CD4-positive, alpha-beta memory T cell (primary cell): Measurements from ENCODE around the gene SHISA6. TPM values are rescaled to one million over a fixed set of nuclear protein-coding genes. Genes with fewer than 3 reads are reported as not detected.

ENCODE experiments used
- CTCF ChIA-PET: fragments of 350-600 bp; sonication (Branson Sonifier 250); formaldehyde crosslinking; loops from one replicate; lab custom pipeline; 2021; ENCODE audit warnings: inconsistent platforms; ENCODE audit not compliant: partially characterized antibody; lab: Charles Lee
- POLR2A ChIA-PET: fragments of 350-600 bp; sonication (Branson Sonifier 250); formaldehyde crosslinking; loops from one replicate; lab custom pipeline; 2021; ENCODE audit not compliant: partially characterized antibody; lab: Charles Lee
- DNase-seq, 5 donors: peaks; one replicate each; pipeline versions ENCODE4 v3.0.0 to v3.0.0-alpha.2; 2020 to 2022; ENCODE audit warnings: mixed read lengths in 1 of 5
- H3K27ac ChIP-seq: one replicate; pipeline ENCODE4 v1.7.0; 2013; ENCODE audit warnings: low read depth, low read length
- H3K27me3 ChIP-seq: 2 replicates; pipeline ENCODE4 v1.7.0; 2013; ENCODE audit warnings: mild to moderate bottlenecking, low read length, moderate library complexity; ENCODE audit not compliant: insufficient read depth
- H3K36me3 ChIP-seq: 2 replicates; pipeline ENCODE4 v1.7.0; 2013; ENCODE audit warnings: mild to moderate bottlenecking, low read length, moderate library complexity; ENCODE audit not compliant: insufficient read depth
- H3K4me1 ChIP-seq: 2 replicates; pipeline ENCODE4 v1.7.0; 2013; ENCODE audit warnings: mild to moderate bottlenecking, low read length, moderate library complexity; ENCODE audit not compliant: insufficient read depth
- H3K4me3 ChIP-seq, 2 donors: one replicate each; pipeline ENCODE4 v1.7.0; 2013; ENCODE audit warnings: low read length in 2 of 2, mild to moderate bottlenecking in 1 of 2
- H3K9me3 ChIP-seq, 2 donors: one replicate each; pipeline ENCODE4 v1.7.0; 2013; ENCODE audit warnings: low read length in 2 of 2, control low read depth in 1 of 2; ENCODE audit not compliant: control insufficient read depth in 1 of 2
- H3K27ac Mint-ChIP-seq, 7 donors: one replicate each; pipeline ENCODE4 v1.8.0; 2020 to 2021; ENCODE audit warnings: mixed read lengths in 7 of 7, mild to moderate bottlenecking in 6 of 7, inconsistent platforms in 3 of 7, moderate library complexity in 3 of 7
- H3K27me3 Mint-ChIP-seq, 2 donors: one replicate each; pipeline ENCODE4 v1.8.0; 2020 to 2021; ENCODE audit warnings: mixed read lengths in 2 of 2
- H3K36me3 Mint-ChIP-seq, 2 donors: one replicate each; pipeline ENCODE4 v1.8.0; 2020 to 2021; ENCODE audit warnings: mixed read lengths in 2 of 2, inconsistent platforms in 1 of 2, mild to moderate bottlenecking in 1 of 2
- H3K4me1 Mint-ChIP-seq, 4 donors: one replicate each; pipeline ENCODE4 v1.8.0; 2020 to 2021; ENCODE audit warnings: mixed read lengths in 4 of 4, mild to moderate bottlenecking in 1 of 4
- H3K4me3 Mint-ChIP-seq, 8 donors: one replicate each; pipeline ENCODE4 v1.8.0; 2020 to 2021; ENCODE audit warnings: mixed read lengths in 8 of 8, mild to moderate bottlenecking in 7 of 8, moderate library complexity in 6 of 8, inconsistent platforms in 3 of 8
- H3K9me3 Mint-ChIP-seq, 8 donors: one replicate each; pipeline ENCODE4 v1.8.0; 2020 to 2021; ENCODE audit warnings: mixed read lengths in 8 of 8, mild to moderate bottlenecking in 5 of 8, inconsistent platforms in 3 of 8, moderate library complexity in 1 of 8
- intact Hi-C: fragments of 100-400 bp; cut with micrococcal nuclease; formaldehyde crosslinking; loops from one replicate; pipeline ENCODE4 v1.15.1; 2023
- polyA plus RNA-seq, 2 donors: library from polyadenylated mRNA; unstranded; fragments of 300-500 nt; fragmentation: Illumina TruSeq; gene quantifications; one replicate each; pipeline ENCODE4 v1.2.3, GENCODE V29; 2021
- total RNA-seq, 2 experiments: library from RNA; stranded (reverse); gene quantifications; one replicate each; pipeline ENCODE4 v1.2.3, GENCODE V29; 2021

The SHISA6 gene
- total and polyA plus RNA-seq, 4 experiments from 2014 or later, result not detected

GRCh38 chr17:11330006-11330405 lies 89.0 kb downstream of the SHISA6 start:
- intact Hi-C loops, result no loop called here
- Histone ChIP-seq H3K4me1 (no peaks in the 10 kb centered on the region), H3K27me3 (no peaks in the 10 kb centered on the region), H3K36me3 (no peaks in the 10 kb centered on the region), H3K9me3 (no peaks in the 10 kb centered on the region), H3K4me3 (no peak overlapping the region), H3K27ac (no peak overlapping the region)
- peaks cover 0 to 6% (median 1%) of the 10 kb centered on the region in 8 donors for H3K9me3 Mint-ChIP-seq
- no peaks in the 10 kb centered on the region for H3K36me3 Mint-ChIP-seq
- H3K27me3 Mint-ChIP-seq, result no peaks in the 10 kb centered on the region
- ChIA-PET POLR2A (no interaction called here), CTCF (no interaction called here)
- peak overlapping the region in 1 of 7 donors; percentile 57 for H3K27ac Mint-ChIP-seq
- H3K4me3 Mint-ChIP-seq, result no peak overlapping the region
- H3K4me1 Mint-ChIP-seq, result no peaks in the 10 kb centered on the region
- no peak for DNase-seq

DNA sequence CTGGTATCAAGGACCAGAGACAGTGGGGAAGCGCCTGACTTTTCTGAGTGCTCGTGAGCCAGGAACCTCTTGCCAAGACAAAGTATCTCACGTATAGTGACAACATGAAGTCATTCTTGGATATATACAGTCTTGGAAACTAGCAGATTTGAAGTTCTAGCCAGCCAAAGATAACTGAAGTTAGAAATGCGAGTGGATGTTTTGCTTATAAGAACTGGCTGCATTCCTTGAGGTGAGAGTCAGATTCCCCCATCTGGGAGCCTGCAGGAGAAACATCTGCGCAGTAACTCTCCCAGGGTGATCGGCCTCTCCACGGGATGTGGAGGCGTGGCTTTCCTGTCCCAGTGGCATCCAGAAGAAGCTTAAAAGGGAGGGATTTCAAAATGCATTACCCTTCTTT lies 89.8 kb downstream of the SHISA6 start:
- no peaks in the 10 kb centered on the region for H3K27me3 Mint-ChIP-seq
- ChIA-PET POLR2A (no interaction called here), CTCF (no interaction called here)
- no peak overlapping the region for H3K4me3 Mint-ChIP-seq
- peaks cover 0 to 8% (median 0%) of the 10 kb centered on the region in 8 donors for H3K9me3 Mint-ChIP-seq
- H3K27ac ChIP-seq, result no peak overlapping the region
- H3K4me3 ChIP-seq, result no peak overlapping the region
- H3K36me3 Mint-ChIP-seq, result no peaks in the 10 kb centered on the region
- H3K36me3 ChIP-seq, result no peaks in the 10 kb centered on the region
- H3K27me3 ChIP-seq, result no peaks in the 10 kb centered on the region
- intact Hi-C loops, result no loop called here
- no peaks in the 10 kb centered on the region for H3K4me1 ChIP-seq
- no peak overlapping the region for H3K27ac Mint-ChIP-seq
- DNase-seq, result no peak
- H3K4me1 Mint-ChIP-seq, result no peaks in the 10 kb centered on the region
- H3K9me3 ChIP-seq, result no peaks in the 10 kb centered on the region

GRCh38 chr17:11331547-11332513 lies 90.8 kb downstream of the SHISA6 start:
- Histone ChIP-seq H3K27me3 (no peaks in the 10 kb centered on the region), H3K27ac (no peak overlapping the region), H3K9me3 (no peaks in the 10 kb centered on the region), H3K4me1 (no peaks in the 10 kb centered on the region), H3K36me3 (no peaks in the 10 kb centered on the region), H3K4me3 (no peak overlapping the region)
- Mint-ChIP-seq H3K9me3 (peaks cover 0 to 8% (median 0%) of the 10 kb centered on the region in 8 donors), H3K4me3 (no peak overlapping the region), H3K36me3 (no peaks in the 10 kb centered on the region), H3K27ac (no peak overlapping the region), H3K4me1 (no peaks in the 10 kb centered on the region), H3K27me3 (no peaks in the 10 kb centered on the region)
- CTCF ChIA-PET, result no interaction called here
- no peak for DNase-seq
- intact Hi-C loops, result no loop called here
- POLR2A ChIA-PET, result no interaction called here

DNA sequence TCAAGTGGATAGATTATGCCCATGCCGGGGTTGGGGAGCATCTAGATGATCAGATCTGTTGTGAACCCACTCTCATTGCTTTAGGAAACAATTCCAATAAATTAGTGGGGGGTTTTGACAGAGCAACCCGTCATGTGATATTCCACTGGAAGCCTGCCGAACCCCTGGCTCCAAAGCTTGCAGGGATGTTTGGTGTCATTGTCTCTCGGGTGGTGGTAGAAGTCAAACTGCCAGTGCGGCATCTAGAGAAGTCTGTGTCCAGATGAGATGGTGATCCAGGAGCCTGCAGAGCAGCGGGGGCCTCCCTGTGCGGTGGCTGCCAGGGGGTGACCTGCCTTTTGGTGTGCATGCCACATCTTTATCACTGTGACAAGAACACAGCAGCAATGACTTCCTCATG lies 91.7 kb downstream of the SHISA6 start:
- Histone ChIP-seq H3K9me3 (no peaks in the 10 kb centered on the region), H3K4me1 (no peaks in the 10 kb centered on the region), H3K4me3 (no peak overlapping the region), H3K27ac (no peak overlapping the region), H3K27me3 (no peaks in the 10 kb centered on the region), H3K36me3 (no peaks in the 10 kb centered on the region)
- intact Hi-C loops, result no loop called here
- no peaks in the 10 kb centered on the region for H3K36me3 Mint-ChIP-seq
- H3K4me3 Mint-ChIP-seq, result no peak overlapping the region
- DNase-seq, result no peak
- H3K27ac Mint-ChIP-seq, result no peak overlapping the region
- CTCF ChIA-PET, result no interaction called here
- peaks cover 0 to 8% (median 0%) of the 10 kb centered on the region in 8 donors for H3K9me3 Mint-ChIP-seq
- POLR2A ChIA-PET, result no interaction called here
- no peaks in the 10 kb centered on the region for H3K27me3 Mint-ChIP-seq
- no peaks in the 10 kb centered on the region for H3K4me1 Mint-ChIP-seq

DNA sequence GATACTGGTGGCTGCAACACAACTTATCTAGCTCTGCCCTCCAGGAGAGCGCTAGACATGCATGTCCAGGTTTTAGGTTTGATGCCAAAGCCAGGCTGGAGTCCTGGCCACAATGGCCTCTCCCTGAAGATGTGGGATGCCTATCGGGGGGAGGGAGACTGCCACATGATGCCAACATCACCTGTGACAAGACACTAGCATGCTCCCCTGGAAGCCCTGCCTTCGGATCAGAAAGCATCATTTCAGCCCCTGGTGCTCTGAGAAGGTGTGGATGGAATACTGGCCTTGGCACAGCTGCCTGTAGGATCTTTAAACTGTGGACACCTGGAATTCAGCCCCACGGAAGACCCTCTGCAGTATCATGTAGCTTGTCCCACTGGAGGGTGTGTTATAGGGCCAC lies 93.5 kb downstream of the SHISA6 start:
- DNase-seq, result no peak
- intact Hi-C loops, result no loop called here
- Histone ChIP-seq H3K36me3 (no peaks in the 10 kb centered on the region), H3K4me1 (no peaks in the 10 kb centered on the region), H3K4me3 (no peak overlapping the region), H3K27me3 (no peaks in the 10 kb centered on the region), H3K27ac (no peak overlapping the region), H3K9me3 (no peaks in the 10 kb centered on the region)
- peaks cover 0 to 8% (median 0%) of the 10 kb centered on the region in 8 donors for H3K9me3 Mint-ChIP-seq
- no peak overlapping the region for H3K27ac Mint-ChIP-seq
- no peaks in the 10 kb centered on the region for H3K36me3 Mint-ChIP-seq
- H3K4me3 Mint-ChIP-seq, result no peak overlapping the region
- CTCF ChIA-PET, result no interaction called here
- H3K4me1 Mint-ChIP-seq, result no peaks in the 10 kb centered on the region
- POLR2A ChIA-PET, result no interaction called here
- peaks cover 0 to 1% of the 10 kb centered on the region in 2 donors for H3K27me3 Mint-ChIP-seq

- DNase-seq, result no peak
- H3K27me3 ChIP-seq, result no peaks in the 10 kb centered on the region
- POLR2A ChIA-PET, result no interaction called here
- Mint-ChIP-seq H3K4me1 (no peaks in the 10 kb centered on the region), H3K27me3 (peaks cover 0 to 1% of the 10 kb centered on the region in 2 donors), H3K9me3 (peaks cover 0 to 5% (median 0%) of the 10 kb centered on the region in 8 donors), H3K4me3 (no peak overlapping the region), H3K36me3 (no peaks in the 10 kb centered on the region), H3K27ac (no peak overlapping the region)
- CTCF ChIA-PET, result no interaction called here
- no peaks in the 10 kb centered on the region for H3K36me3 ChIP-seq
- no peaks in the 10 kb centered on the region for H3K4me1 ChIP-seq
- intact Hi-C loops, result no loop called here
- no peak overlapping the region for H3K4me3 ChIP-seq
- no peaks in the 10 kb centered on the region for H3K9me3 ChIP-seq
- H3K27ac ChIP-seq, result no peak overlapping the region
Observed at GRCh38 chr17:11336290-11336689, 95.3 kb downstream of the SHISA6 start.

GRCh38 chr17:11340803-11341202 lies 99.8 kb downstream of the SHISA6 start:
- Histone ChIP-seq H3K36me3 (no peaks in the 10 kb centered on the region), H3K27ac (no peak overlapping the region), H3K4me1 (no peaks in the 10 kb centered on the region), H3K9me3 (no peaks in the 10 kb centered on the region), H3K4me3 (no peak overlapping the region), H3K27me3 (no peaks in the 10 kb centered on the region)
- Mint-ChIP-seq H3K27me3 (peaks cover 0 to 1% of the 10 kb centered on the region in 2 donors), H3K4me1 (no peaks in the 10 kb centered on the region), H3K27ac (no peak overlapping the region), H3K4me3 (no peak overlapping the region), H3K36me3 (no peaks in the 10 kb centered on the region), H3K9me3 (peaks cover 0 to 2% (median 0%) of the 10 kb centered on the region in 8 donors)
- CTCF ChIA-PET, result no interaction called here
- POLR2A ChIA-PET, result no interaction called here
- no peak for DNase-seq
- intact Hi-C loops, result no loop called here
